Esophagus muscularis mucosa (tissue), 4 donors: ENCODE results near the gene MYH6. TPM values are rescaled to one million over a fixed set of nuclear protein-coding genes. Genes with fewer than 3 reads are reported as not detected.

Experiments used
- DNase-seq: peaks from one replicate; pipeline ENCODE4 v3.0.0-alpha.2; 2017; ENCODE audit errors: extremely low spot score
- H3K27ac ChIP-seq, 4 donors: fragments of 200-600 bp; sonication (generic); replicated peaks in 1 of 4; 1 replicate in 3 of 4; 2 replicates in 1 of 4; pipeline ENCODE4 v1.5.1; 2016 to 2019; ENCODE audit warnings: mild to moderate bottlenecking in 1 of 4
- H3K27me3 ChIP-seq, 4 donors: fragments of 200-600 bp; sonication (generic); one replicate each; pipeline versions ENCODE4 v1.5.1 to v1.6.0; 2016 to 2019
- H3K36me3 ChIP-seq, 4 donors: fragments of 200-600 bp; sonication (generic); one replicate each; pipeline ENCODE4 v1.5.1; 2016 to 2019
- H3K4me1 ChIP-seq, 4 donors: fragments of 200-600 bp; sonication (generic); one replicate each; pipeline ENCODE4 v1.5.1; 2016 to 2019
- H3K4me3 ChIP-seq, 4 donors: fragments of 200-600 bp; sonication (generic); 1 replicate in 2 of 4; 2 replicates in 2 of 4; pipeline ENCODE4 v1.5.1; 2016 to 2019; ENCODE audit warnings: mild to moderate bottlenecking in 4 of 4, moderate library complexity in 1 of 4
- H3K9me3 ChIP-seq, 4 donors: fragments of 200-600 bp; sonication (generic); 1 replicate in 3 of 4; 2 replicates in 1 of 4; pipeline ENCODE4 v1.5.1; 2016 to 2019
- CTCF ChIP-seq, 3 experiments: fragments of 200-600 bp in 2 of 3; fragments of 450-650 bp in 1 of 3; sonication (generic) in 2 of 3; IDR thresholded peaks; one replicate each; pipeline ENCODE4 v1.5.1; 2017 to 2019; ENCODE audit warnings: antibody characterized with exemption in 3 of 3, mild to moderate bottlenecking in 2 of 3, moderate library complexity in 1 of 3
- EP300 ChIP-seq: sonication (generic); formaldehyde crosslinking; IDR thresholded peaks from one replicate; pipeline ENCODE4 v1.6.1; 2017; ENCODE audit warnings: antibody characterized with exemption
- POLR2A ChIP-seq: fragments of 450-650 bp; IDR thresholded peaks from one replicate; pipeline ENCODE4 v1.6.1; 2017; ENCODE audit warnings: antibody characterized with exemption, moderate library complexity, mild to moderate bottlenecking, low read depth
- POLR2AphosphoS5 ChIP-seq, 2 donors: sonication (generic); formaldehyde crosslinking; IDR thresholded peaks; one replicate each; pipeline ENCODE4 v1.6.1; 2017; ENCODE audit warnings: antibody characterized with exemption in 2 of 2
- WGBS: methylation state at CpG from one replicate; pipeline ENCODE4 v1.1.5; 2018; 5-methylcytosine and 5-hydroxymethylcytosine counted together
- intact Hi-C: fragments of 100-400 bp; cut with DNase I; formaldehyde crosslinking; loops from one replicate; pipeline ENCODE4 v1.15.1; 2023
- total RNA-seq, 4 donors: library from RNA; depleted of rRNA; stranded (reverse); fragments of >200 nt; gene quantifications; one replicate each; pipeline versions ENCODE4 v1.1.0 to v1.2.1, GENCODE V29; 2016

The MYH6 gene
- total RNA-seq, 4 donors from 2014 or later: under 0.01 to 0.06 (median under 0.01) TPM; not detected in 1

GRCh38 chr14:23408307-23408630 is 196 bp upstream of the MYH6 start:
- H3K9me3 ChIP-seq: no peaks in the 10 kb centered on the region
- no peak for DNase-seq
- intact Hi-C loops: no loop called here
- peaks cover 0 to 14% (median 0%) of the 10 kb centered on the region in 4 donors for H3K27me3 ChIP-seq
- peaks cover 0 to 6% (median 0%) of the 10 kb centered on the region in 4 donors for H3K4me1 ChIP-seq
- WGBS: 60% methylated on average over 5 of the region's 5 CpGs
- H3K4me3 ChIP-seq: no peak overlapping the region
- H3K36me3 ChIP-seq: peaks cover 0 to 50% (median 0%) of the 10 kb centered on the region in 4 donors
- H3K27ac ChIP-seq: no peak overlapping the region
- TF ChIP-seq POLR2AphosphoS5 (IDR thresholded peaks at IDR 0.05) (no peak), EP300 (no peak), CTCF (IDR thresholded peaks at IDR 0.05) (no peak), POLR2A (no peak)

GRCh38 chr14:23406725-23407355 is 1.2 kb downstream of the MYH6 start:
- Histone ChIP-seq H3K27me3 (peaks cover 0 to 18% (median 0%) of the 10 kb centered on the region in 4 donors), H3K36me3 (peaks cover 0 to 53% (median 0%) of the 10 kb centered on the region in 4 donors), H3K9me3 (no peaks in the 10 kb centered on the region), H3K27ac (no peak overlapping the region), H3K4me1 (peaks cover 0 to 6% (median 0%) of the 10 kb centered on the region in 4 donors), H3K4me3 (no peak overlapping the region)
- TF ChIP-seq POLR2A: no peak
- no peak for TF ChIP-seq POLR2AphosphoS5 (IDR thresholded peaks at IDR 0.05)
- TF ChIP-seq EP300: no peak
- intact Hi-C loops: no loop called here
- DNase-seq: no peak
- 88% methylated on average over 15 of the region's 15 CpGs for WGBS

GRCh38 chr14:23406244-23406643 is 1.8 kb downstream of the MYH6 start:
- intact Hi-C loops: no loop called here

GRCh38 chr14:23405516-23406025 is 2.5 kb downstream of the MYH6 start:
- TF ChIP-seq POLR2A (no peak), CTCF (IDR thresholded peaks at IDR 0.05) (no peak), POLR2AphosphoS5 (IDR thresholded peaks at IDR 0.05) (no peak), EP300 (no peak)
- intact Hi-C loops: no loop called here
- Histone ChIP-seq H3K36me3 (peaks cover 0 to 63% (median 0%) of the 10 kb centered on the region in 4 donors), H3K27ac (no peak overlapping the region), H3K4me3 (no peak overlapping the region), H3K4me1 (peaks cover 0 to 6% (median 0%) of the 10 kb centered on the region in 4 donors), H3K27me3 (peaks cover 0 to 16% (median 0%) of the 10 kb centered on the region in 4 donors), H3K9me3 (no peaks in the 10 kb centered on the region)
- WGBS: 92% methylated on average over 12 of the region's 13 CpGs
- DNase-seq: no peak

More at GRCh38 chr14:23406244-23406643, 1.8 kb downstream of the MYH6 start:
- no peak for DNase-seq
- no peak overlapping the region for H3K27ac ChIP-seq
- 79% methylated on average over 4 of the region's 4 CpGs for WGBS
- peaks cover 0 to 16% (median 0%) of the 10 kb centered on the region in 4 donors for H3K27me3 ChIP-seq
- peaks cover 0 to 59% (median 0%) of the 10 kb centered on the region in 4 donors for H3K36me3 ChIP-seq
- peaks cover 0 to 6% (median 0%) of the 10 kb centered on the region in 4 donors for H3K4me1 ChIP-seq
- H3K9me3 ChIP-seq: no peaks in the 10 kb centered on the region
- TF ChIP-seq CTCF (IDR thresholded peaks at IDR 0.05): no peak
- no peak for TF ChIP-seq EP300
- no peak for TF ChIP-seq POLR2AphosphoS5 (IDR thresholded peaks at IDR 0.05)
- no peak for TF ChIP-seq POLR2A
- no peak overlapping the region for H3K4me3 ChIP-seq

- intact Hi-C loops: no loop called here
- TF ChIP-seq POLR2AphosphoS5 (IDR thresholded peaks at IDR 0.05): no peak
- TF ChIP-seq EP300: no peak
- TF ChIP-seq CTCF (IDR thresholded peaks at IDR 0.05): no peak
- no peak for TF ChIP-seq POLR2A
- 81% methylated on average over 9 of the region's 10 CpGs for WGBS
Observed at GRCh38 chr14:23405096-23405495, 3.0 kb downstream of the MYH6 start.

More at GRCh38 chr14:23405096-23405495, 3.0 kb downstream of the MYH6 start:
- Histone ChIP-seq H3K27me3 (peaks cover 0 to 16% (median 0%) of the 10 kb centered on the region in 4 donors), H3K9me3 (no peaks in the 10 kb centered on the region), H3K36me3 (peaks cover 0 to 64% (median 0%) of the 10 kb centered on the region in 4 donors), H3K4me1 (peaks cover 0 to 6% (median 0%) of the 10 kb centered on the region in 4 donors), H3K27ac (no peak overlapping the region), H3K4me3 (no peak overlapping the region)
- DNase-seq: no peak
